Ascending aorta (tissue), 2 donors: ENCODE data around the gene WIPF1. TPM values are rescaled to one million over a fixed set of nuclear protein-coding genes. Genes with fewer than 3 reads are reported as not detected.
A peak's percentile ranks its signal among the peaks of the same experiment; 100 is the strongest.

Experiments used
- DNase-seq, 2 donors: peaks; one replicate each; pipeline ENCODE4 v3.0.0-alpha.2; 2019; ENCODE audit warnings: low spot score in 2 of 2
- H3K27ac ChIP-seq, 2 donors: fragments of 200-600 bp; sonication (generic); one replicate each; pipeline ENCODE4 v1.5.1; 2016 to 2017; ENCODE audit warnings: mild to moderate bottlenecking in 1 of 2
- H3K27me3 ChIP-seq: fragments of 200-600 bp; sonication (generic); one replicate; pipeline ENCODE4 v1.5.1; 2017
- H3K36me3 ChIP-seq, 2 donors: fragments of 200-600 bp; sonication (generic); one replicate each; pipeline ENCODE4 v1.5.1; 2016
- H3K4me1 ChIP-seq, 2 donors: fragments of 200-600 bp; sonication (generic); one replicate each; pipeline ENCODE4 v1.5.1; 2016 to 2017; ENCODE audit warnings: mild to moderate bottlenecking in 1 of 2
- H3K4me3 ChIP-seq, 2 donors: fragments of 200-600 bp; sonication (generic); one replicate each; pipeline ENCODE4 v1.5.1; 2016 to 2017; ENCODE audit warnings: mild to moderate bottlenecking in 1 of 2
- H3K9me3 ChIP-seq, 2 donors: fragments of 200-600 bp; sonication (generic); one replicate each; pipeline ENCODE4 v1.5.1; 2016
- intact Hi-C: fragments of 100-400 bp; cut with DNase I; formaldehyde crosslinking; loops from one replicate; pipeline ENCODE4 v1.15.1; 2023
- total RNA-seq: library from RNA; depleted of rRNA; stranded (reverse); fragments of >200 nt; gene quantifications from one replicate; pipeline ENCODE4 v1.1.0, GENCODE V29; 2016
- TF ChIP-seq, protein P1 (sequence below), 3 experiments: fragments of 200-600 bp in 2 of 3; fragments of 450-650 bp in 1 of 3; sonication (generic) in 2 of 3; IDR thresholded peaks; one replicate each; pipeline ENCODE4 v1.5.1; 2016 to 2019; ENCODE audit warnings: antibody characterized with exemption in 3 of 3, mild to moderate bottlenecking in 1 of 3, moderate library complexity in 1 of 3

WIPF1 gene
- total RNA-seq, 1 donor from 2014 or later, result 26.1 TPM

DNA sequence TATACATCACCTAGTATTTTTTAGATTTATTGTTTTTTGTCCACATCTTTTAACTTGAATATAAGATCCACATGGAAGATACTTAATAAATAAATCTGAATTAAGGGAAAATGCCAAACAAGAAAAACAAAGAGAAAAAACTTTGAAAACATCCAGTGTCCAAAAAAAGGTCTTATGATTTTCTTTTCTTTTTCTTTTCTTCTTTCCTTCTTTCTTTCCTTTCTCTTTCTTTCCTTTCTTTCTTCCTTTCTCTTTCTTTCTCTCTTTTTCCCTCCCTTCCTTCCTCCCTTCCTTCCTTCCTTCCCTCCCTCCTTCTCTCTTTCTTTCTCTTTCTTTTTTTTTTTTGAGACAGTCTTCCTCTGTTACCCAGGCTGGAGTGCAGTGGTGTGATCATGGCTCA is 29.6 kb upstream of the WIPF1 start:
- intact Hi-C loops, result no loop called here
- Histone ChIP-seq H3K9me3 (no peaks in the 10 kb centered on the region), H3K4me3 (no peak overlapping the region), H3K27ac (no peak overlapping the region), H3K4me1 (peaks cover 0 to 50% of the 10 kb centered on the region in 2 donors), H3K27me3 (no peaks in the 10 kb centered on the region), H3K36me3 (no peaks in the 10 kb centered on the region)
- TF ChIP-seq, protein P1, sequence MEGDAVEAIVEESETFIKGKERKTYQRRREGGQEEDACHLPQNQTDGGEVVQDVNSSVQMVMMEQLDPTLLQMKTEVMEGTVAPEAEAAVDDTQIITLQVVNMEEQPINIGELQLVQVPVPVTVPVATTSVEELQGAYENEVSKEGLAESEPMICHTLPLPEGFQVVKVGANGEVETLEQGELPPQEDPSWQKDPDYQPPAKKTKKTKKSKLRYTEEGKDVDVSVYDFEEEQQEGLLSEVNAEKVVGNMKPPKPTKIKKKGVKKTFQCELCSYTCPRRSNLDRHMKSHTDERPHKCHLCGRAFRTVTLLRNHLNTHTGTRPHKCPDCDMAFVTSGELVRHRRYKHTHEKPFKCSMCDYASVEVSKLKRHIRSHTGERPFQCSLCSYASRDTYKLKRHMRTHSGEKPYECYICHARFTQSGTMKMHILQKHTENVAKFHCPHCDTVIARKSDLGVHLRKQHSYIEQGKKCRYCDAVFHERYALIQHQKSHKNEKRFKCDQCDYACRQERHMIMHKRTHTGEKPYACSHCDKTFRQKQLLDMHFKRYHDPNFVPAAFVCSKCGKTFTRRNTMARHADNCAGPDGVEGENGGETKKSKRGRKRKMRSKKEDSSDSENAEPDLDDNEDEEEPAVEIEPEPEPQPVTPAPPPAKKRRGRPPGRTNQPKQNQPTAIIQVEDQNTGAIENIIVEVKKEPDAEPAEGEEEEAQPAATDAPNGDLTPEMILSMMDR (IDR thresholded peaks at IDR 0.05), result no peak
- DNase-seq, result no peak

DNA sequence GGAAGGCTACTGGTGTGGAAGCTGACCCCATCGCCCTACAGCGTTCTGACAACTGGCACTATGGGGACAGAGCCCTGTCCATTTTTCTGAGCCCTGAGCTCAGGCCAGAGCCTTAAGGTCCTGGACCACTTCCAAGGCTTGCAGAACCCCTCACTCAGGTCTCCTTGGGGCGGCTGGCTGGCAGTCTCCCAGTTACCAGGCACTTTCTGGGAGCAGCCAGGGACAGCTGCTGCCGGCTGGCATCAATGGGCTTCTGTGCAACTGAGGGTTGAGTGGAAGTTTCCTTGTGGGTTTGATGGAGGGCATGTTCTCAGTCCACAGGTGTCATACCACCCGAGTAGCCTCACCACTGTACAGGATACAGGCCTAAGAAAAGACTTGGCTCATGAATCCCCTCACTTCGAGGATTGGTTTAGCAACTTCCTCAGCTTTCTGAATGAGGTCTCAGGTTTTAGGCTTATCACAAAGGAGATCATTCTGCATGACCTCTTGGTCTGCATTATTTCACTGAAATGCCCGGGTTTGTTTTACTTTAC is 27.4 kb upstream of the WIPF1 start:
- intact Hi-C loops, result no loop called here
- Histone ChIP-seq H3K36me3 (no peaks in the 10 kb centered on the region), H3K27ac (peak overlapping the region; percentile 37 to 50), H3K4me3 (no peak overlapping the region), H3K27me3 (no peaks in the 10 kb centered on the region), H3K4me1 (peaks cover 0 to 28% of the 10 kb centered on the region in 2 donors), H3K9me3 (no peaks in the 10 kb centered on the region)
- TF ChIP-seq, protein P1 (IDR thresholded peaks at IDR 0.05), result no peak
- DNase-seq, result no peak

DNA sequence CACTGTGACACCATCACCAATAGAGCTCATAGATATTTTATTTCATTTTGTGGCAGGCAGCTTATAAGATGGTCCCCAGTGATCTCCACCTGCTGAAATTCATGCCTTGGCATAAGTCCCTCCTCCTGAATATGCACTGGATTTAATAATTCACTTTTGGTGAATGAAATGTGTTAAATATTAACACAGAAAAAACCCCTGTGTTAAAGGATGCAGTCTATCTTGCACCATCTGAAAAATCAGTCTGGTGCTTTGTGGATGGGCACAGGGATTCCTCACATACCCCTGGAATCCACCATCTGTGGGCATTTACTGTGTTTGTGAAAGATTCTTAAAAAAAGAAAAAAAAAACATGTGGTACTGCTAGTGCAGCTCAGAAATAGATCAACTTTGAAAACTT is 26.1 kb upstream of the WIPF1 start:
- Histone ChIP-seq H3K4me1 (peaks cover 0 to 17% of the 10 kb centered on the region in 2 donors), H3K9me3 (no peaks in the 10 kb centered on the region), H3K4me3 (no peak overlapping the region), H3K36me3 (no peaks in the 10 kb centered on the region), H3K27me3 (no peaks in the 10 kb centered on the region), H3K27ac (peak overlapping the region; percentile 22 to 45)
- TF ChIP-seq, protein P1 (IDR thresholded peaks at IDR 0.05), result no peak
- DNase-seq, result no peak
- intact Hi-C loops, result no loop called here

DNA sequence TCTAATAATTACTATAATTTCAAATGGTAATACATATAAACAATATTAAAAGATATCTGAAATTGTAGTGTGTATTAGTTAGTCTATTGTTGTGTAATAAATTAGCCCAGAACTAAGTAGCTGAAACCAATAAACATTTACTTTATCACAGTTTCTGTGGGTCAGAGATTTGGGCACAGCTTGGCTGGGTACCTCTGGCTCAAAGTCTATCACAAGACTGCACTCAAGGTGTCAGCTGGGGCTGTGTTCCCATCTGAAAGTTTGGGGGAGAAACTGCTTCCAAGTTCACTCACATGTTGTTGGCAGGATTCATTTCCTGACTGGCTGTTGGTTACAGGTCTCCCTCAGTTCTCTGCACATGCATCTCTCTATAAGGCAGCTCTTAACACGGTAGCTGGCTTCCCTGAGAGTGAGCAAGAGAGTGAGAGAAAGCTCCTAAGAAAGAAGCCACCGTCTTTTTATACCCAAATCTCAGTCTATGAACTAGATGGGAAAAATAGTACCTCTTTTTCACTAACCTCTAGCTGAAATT is 25.6 kb upstream of the WIPF1 start:
- H3K9me3 ChIP-seq, result no peaks in the 10 kb centered on the region
- no peaks in the 10 kb centered on the region for H3K27me3 ChIP-seq
- DNase-seq, result no peak
- peaks cover 0 to 16% of the 10 kb centered on the region in 2 donors for H3K4me1 ChIP-seq
- H3K27ac ChIP-seq, result peak overlapping the region; percentile 22 to 45
- H3K4me3 ChIP-seq, result no peak overlapping the region
- TF ChIP-seq, protein P1 (IDR thresholded peaks at IDR 0.05), result no peak
- H3K36me3 ChIP-seq, result no peaks in the 10 kb centered on the region
- intact Hi-C loops, result no loop called here

DNA sequence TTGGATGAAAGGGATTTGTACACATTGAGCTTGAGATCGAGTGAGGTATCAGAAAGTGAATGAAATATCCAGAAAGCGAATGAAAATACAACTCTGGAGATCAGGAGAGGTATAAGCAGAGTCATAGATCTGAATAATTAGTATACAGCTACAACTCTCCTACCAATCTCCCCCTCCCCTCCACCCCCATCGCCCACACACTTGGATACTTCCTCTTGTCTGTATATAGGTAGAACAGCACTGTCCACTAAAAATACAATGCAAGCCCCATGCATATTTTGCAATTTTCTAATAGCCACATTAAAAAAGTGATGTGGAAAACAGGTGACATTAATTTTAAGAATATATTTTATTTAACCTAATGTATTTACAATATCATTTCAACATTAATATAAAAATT is 23.7 kb upstream of the WIPF1 start:
- Histone ChIP-seq H3K4me1 (peaks cover 5 to 24% of the 10 kb centered on the region in 2 donors), H3K27me3 (no peaks in the 10 kb centered on the region), H3K4me3 (no peak overlapping the region), H3K9me3 (no peaks in the 10 kb centered on the region), H3K36me3 (no peaks in the 10 kb centered on the region), H3K27ac (no peak overlapping the region)
- TF ChIP-seq, protein P1 (IDR thresholded peaks at IDR 0.05), result no peak
- intact Hi-C loops, result no loop called here
- DNase-seq, result no peak
